Suprapubic skin (tissue), 4 donors: ENCODE measurements around the gene OR2L13.

Source experiments
- EP300 ChIP-seq: sonication (generic); formaldehyde crosslinking; IDR thresholded peaks from one replicate; pipeline ENCODE4 v1.6.1; 2017; ENCODE audit warnings: antibody characterized with exemption
- POLR2AphosphoS5 ChIP-seq, 3 donors: sonication (generic); formaldehyde crosslinking; IDR thresholded peaks; one replicate each; pipeline ENCODE4 v1.6.1; 2017; ENCODE audit warnings: antibody characterized with exemption in 3 of 3

GRCh38 chr1:248127653-248128052 is 32.7 kb downstream of the OR2L13 start:
- TF ChIP-seq EP300 = no peak
- TF ChIP-seq POLR2AphosphoS5 (IDR thresholded peaks at IDR 0.05) = no peak
